CD4-positive, alpha-beta memory T cell (primary cell): ENCODE measurements around the gene ST8SIA2. TPM values are rescaled to one million over a fixed set of nuclear protein-coding genes. Genes with fewer than 3 reads are reported as not detected.

Experiments
- CTCF ChIA-PET: fragments of 350-600 bp; sonication (Branson Sonifier 250); formaldehyde crosslinking; loops from one replicate; lab custom pipeline; 2021; ENCODE audit warnings: inconsistent platforms; ENCODE audit not compliant: partially characterized antibody; lab: Charles Lee
- POLR2A ChIA-PET: fragments of 350-600 bp; sonication (Branson Sonifier 250); formaldehyde crosslinking; loops from one replicate; lab custom pipeline; 2021; ENCODE audit not compliant: partially characterized antibody; lab: Charles Lee
- DNase-seq, 5 donors: peaks; one replicate each; pipeline versions ENCODE4 v3.0.0 to v3.0.0-alpha.2; 2020 to 2022; ENCODE audit warnings: mixed read lengths in 1 of 5
- H3K27ac ChIP-seq: one replicate; pipeline ENCODE4 v1.7.0; 2013; ENCODE audit warnings: low read depth, low read length
- H3K27me3 ChIP-seq: 2 replicates; pipeline ENCODE4 v1.7.0; 2013; ENCODE audit warnings: mild to moderate bottlenecking, low read length, moderate library complexity; ENCODE audit not compliant: insufficient read depth
- H3K36me3 ChIP-seq: 2 replicates; pipeline ENCODE4 v1.7.0; 2013; ENCODE audit warnings: mild to moderate bottlenecking, low read length, moderate library complexity; ENCODE audit not compliant: insufficient read depth
- H3K4me1 ChIP-seq: 2 replicates; pipeline ENCODE4 v1.7.0; 2013; ENCODE audit warnings: mild to moderate bottlenecking, low read length, moderate library complexity; ENCODE audit not compliant: insufficient read depth
- H3K4me3 ChIP-seq, 2 donors: one replicate each; pipeline ENCODE4 v1.7.0; 2013; ENCODE audit warnings: low read length in 2 of 2, mild to moderate bottlenecking in 1 of 2
- H3K9me3 ChIP-seq, 2 donors: one replicate each; pipeline ENCODE4 v1.7.0; 2013; ENCODE audit warnings: low read length in 2 of 2, control low read depth in 1 of 2; ENCODE audit not compliant: control insufficient read depth in 1 of 2
- H3K27ac Mint-ChIP-seq, 7 donors: one replicate each; pipeline ENCODE4 v1.8.0; 2020 to 2021; ENCODE audit warnings: mixed read lengths in 7 of 7, mild to moderate bottlenecking in 6 of 7, inconsistent platforms in 3 of 7, moderate library complexity in 3 of 7
- H3K27me3 Mint-ChIP-seq, 2 donors: one replicate each; pipeline ENCODE4 v1.8.0; 2020 to 2021; ENCODE audit warnings: mixed read lengths in 2 of 2
- H3K36me3 Mint-ChIP-seq, 2 donors: one replicate each; pipeline ENCODE4 v1.8.0; 2020 to 2021; ENCODE audit warnings: mixed read lengths in 2 of 2, inconsistent platforms in 1 of 2, mild to moderate bottlenecking in 1 of 2
- H3K4me1 Mint-ChIP-seq, 4 donors: one replicate each; pipeline ENCODE4 v1.8.0; 2020 to 2021; ENCODE audit warnings: mixed read lengths in 4 of 4, mild to moderate bottlenecking in 1 of 4
- H3K4me3 Mint-ChIP-seq, 8 donors: one replicate each; pipeline ENCODE4 v1.8.0; 2020 to 2021; ENCODE audit warnings: mixed read lengths in 8 of 8, mild to moderate bottlenecking in 7 of 8, moderate library complexity in 6 of 8, inconsistent platforms in 3 of 8
- H3K9me3 Mint-ChIP-seq, 8 donors: one replicate each; pipeline ENCODE4 v1.8.0; 2020 to 2021; ENCODE audit warnings: mixed read lengths in 8 of 8, mild to moderate bottlenecking in 5 of 8, inconsistent platforms in 3 of 8, moderate library complexity in 1 of 8
- intact Hi-C: fragments of 100-400 bp; cut with micrococcal nuclease; formaldehyde crosslinking; loops from one replicate; pipeline ENCODE4 v1.15.1; 2023
- polyA plus RNA-seq, 2 donors: library from polyadenylated mRNA; unstranded; fragments of 300-500 nt; fragmentation: Illumina TruSeq; gene quantifications; one replicate each; pipeline ENCODE4 v1.2.3, GENCODE V29; 2021
- total RNA-seq, 2 experiments: library from RNA; stranded (reverse); gene quantifications; one replicate each; pipeline ENCODE4 v1.2.3, GENCODE V29; 2021

The ST8SIA2 gene
- total and polyA plus RNA-seq, 4 experiments from 2014 or later, result not detected

- intact Hi-C loops, result no loop called here
- Mint-ChIP-seq H3K27me3 (peaks cover 30 to 44% of the 10 kb centered on the region in 2 donors), H3K36me3 (no peaks in the 10 kb centered on the region), H3K4me3 (no peak overlapping the region), H3K9me3 (peaks cover 0 to 3% (median 0%) of the 10 kb centered on the region in 8 donors), H3K4me1 (peaks cover 0 to 2% (median 0%) of the 10 kb centered on the region in 4 donors), H3K27ac (no peak overlapping the region)
- Histone ChIP-seq H3K4me1 (no peaks in the 10 kb centered on the region), H3K36me3 (no peaks in the 10 kb centered on the region), H3K27me3 (peaks cover 6% of the 10 kb centered on the region), H3K27ac (no peak overlapping the region), H3K9me3 (no peaks in the 10 kb centered on the region), H3K4me3 (no peak overlapping the region)
- ChIA-PET POLR2A (interaction anchor here (1.0 kb wide), 1 partner anchor 288 kb away, joined by 3 read pairs; no protein-coding TSS in a partner anchor), CTCF (interaction anchor here (1.4 kb wide), 1 partner anchor 286 kb away, joined by 3 read pairs; no protein-coding TSS in a partner anchor)
- no peak for DNase-seq
Measured at GRCh38 chr15:92384381-92384780, 9.3 kb upstream of the ST8SIA2 start.

GRCh38 chr15:92385096-92385495 is 8.6 kb upstream of the ST8SIA2 start:
- CTCF ChIA-PET, result interaction anchor here (0.7 to 1.4 kb wide), 2 partner anchors 287 to 288 kb away, joined by 3 to 4 read pairs; no protein-coding TSS in a partner anchor
- Mint-ChIP-seq H3K4me1 (peaks cover 0 to 2% (median 0%) of the 10 kb centered on the region in 4 donors), H3K36me3 (no peaks in the 10 kb centered on the region), H3K4me3 (no peak overlapping the region), H3K9me3 (peaks cover 0 to 2% (median 0%) of the 10 kb centered on the region in 8 donors), H3K27ac (no peak overlapping the region), H3K27me3 (peaks cover 35 to 47% of the 10 kb centered on the region in 2 donors)
- H3K4me3 ChIP-seq, result no peak overlapping the region
- H3K36me3 ChIP-seq, result no peaks in the 10 kb centered on the region
- H3K27me3 ChIP-seq, result peaks cover 6% of the 10 kb centered on the region
- intact Hi-C loops, result no loop called here
- no peak for DNase-seq
- H3K4me1 ChIP-seq, result no peaks in the 10 kb centered on the region
- no peak overlapping the region for H3K27ac ChIP-seq
- no peaks in the 10 kb centered on the region for H3K9me3 ChIP-seq
- POLR2A ChIA-PET, result interaction anchor here (1.0 kb wide), 1 partner anchor 289 kb away, joined by 3 read pairs; no protein-coding TSS in a partner anchor

- POLR2A ChIA-PET, result no interaction called here
- Histone ChIP-seq H3K4me1 (no peaks in the 10 kb centered on the region), H3K27me3 (peaks cover 12% of the 10 kb centered on the region), H3K27ac (no peak overlapping the region), H3K9me3 (no peaks in the 10 kb centered on the region), H3K4me3 (no peak overlapping the region), H3K36me3 (no peaks in the 10 kb centered on the region)
- CTCF ChIA-PET, result no interaction called here
- H3K9me3 Mint-ChIP-seq, result peaks cover 0 to 6% (median 0%) of the 10 kb centered on the region in 8 donors
- intact Hi-C loops, result no loop called here
- peak overlapping the region in 1 of 8 donors; percentile 26 for H3K4me3 Mint-ChIP-seq
- no peak for DNase-seq
- peaks cover 0 to 7% (median 5%) of the 10 kb centered on the region in 4 donors for H3K4me1 Mint-ChIP-seq
- H3K36me3 Mint-ChIP-seq, result no peaks in the 10 kb centered on the region
- H3K27me3 Mint-ChIP-seq, result peaks cover 58 to 65% of the 10 kb centered on the region in 2 donors
- no peak overlapping the region for H3K27ac Mint-ChIP-seq
Measured at GRCh38 chr15:92391640-92392039, 2.0 kb upstream of the ST8SIA2 start.

GRCh38 chr15:92392462-92392861 is 1.2 kb upstream of the ST8SIA2 start:
- no peak overlapping the region for H3K4me3 ChIP-seq
- Mint-ChIP-seq H3K4me3 (no peak overlapping the region), H3K36me3 (no peaks in the 10 kb centered on the region), H3K9me3 (peaks cover 0 to 6% (median 0%) of the 10 kb centered on the region in 8 donors), H3K27ac (no peak overlapping the region), H3K27me3 (peaks cover 61 to 65% of the 10 kb centered on the region in 2 donors), H3K4me1 (peaks cover 0 to 7% (median 5%) of the 10 kb centered on the region in 4 donors)
- H3K4me1 ChIP-seq, result no peaks in the 10 kb centered on the region
- intact Hi-C loops, result no loop called here
- H3K27ac ChIP-seq, result no peak overlapping the region
- H3K27me3 ChIP-seq, result peaks cover 12% of the 10 kb centered on the region
- POLR2A ChIA-PET, result no interaction called here
- no peaks in the 10 kb centered on the region for H3K36me3 ChIP-seq
- CTCF ChIA-PET, result no interaction called here
- no peak for DNase-seq
- no peaks in the 10 kb centered on the region for H3K9me3 ChIP-seq

GRCh38 chr15:92393980-92394308 is 263 bp downstream of the ST8SIA2 start:
- no peak for DNase-seq
- no peak overlapping the region for H3K27ac ChIP-seq
- intact Hi-C loops, result no loop called here
- no peak overlapping the region for H3K27ac Mint-ChIP-seq
- H3K4me1 Mint-ChIP-seq, result peaks cover 0 to 7% (median 5%) of the 10 kb centered on the region in 4 donors
- H3K4me3 Mint-ChIP-seq, result peak overlapping the region in 1 of 8 donors; percentile 60
- no peak overlapping the region for H3K4me3 ChIP-seq
- ChIA-PET POLR2A (no interaction called here), CTCF (no interaction called here)
- H3K9me3 ChIP-seq, result no peaks in the 10 kb centered on the region
- no peaks in the 10 kb centered on the region for H3K4me1 ChIP-seq
- H3K9me3 Mint-ChIP-seq, result peaks cover 0 to 6% (median 0%) of the 10 kb centered on the region in 8 donors
- H3K36me3 Mint-ChIP-seq, result no peaks in the 10 kb centered on the region
- peaks cover 10% of the 10 kb centered on the region for H3K27me3 ChIP-seq
- no peaks in the 10 kb centered on the region for H3K36me3 ChIP-seq
- H3K27me3 Mint-ChIP-seq, result peaks cover 54 to 58% of the 10 kb centered on the region in 2 donors

GRCh38 chr15:92394309-92395097 is 822 bp downstream of the ST8SIA2 start:
- Mint-ChIP-seq H3K4me1 (peaks cover 0 to 7% (median 5%) of the 10 kb centered on the region in 4 donors), H3K9me3 (peaks cover 0 to 6% (median 0%) of the 10 kb centered on the region in 8 donors), H3K36me3 (no peaks in the 10 kb centered on the region), H3K27ac (no peak overlapping the region), H3K4me3 (peak overlapping the region in 1 of 8 donors; percentile 60), H3K27me3 (peaks cover 49 to 56% of the 10 kb centered on the region in 2 donors)
- intact Hi-C loops, result no loop called here
- ChIA-PET CTCF (no interaction called here), POLR2A (no interaction called here)
- no peak overlapping the region for H3K4me3 ChIP-seq
- H3K27me3 ChIP-seq, result peaks cover 6% of the 10 kb centered on the region
- no peak for DNase-seq
- no peaks in the 10 kb centered on the region for H3K9me3 ChIP-seq
- no peaks in the 10 kb centered on the region for H3K36me3 ChIP-seq
- H3K4me1 ChIP-seq, result no peaks in the 10 kb centered on the region
- H3K27ac ChIP-seq, result no peak overlapping the region

- Mint-ChIP-seq H3K9me3 (peaks cover 0 to 6% (median 0%) of the 10 kb centered on the region in 8 donors), H3K4me3 (peak overlapping the region in 3 of 8 donors; percentile 12 to 50 (median 31)), H3K36me3 (no peaks in the 10 kb centered on the region), H3K27me3 (peaks cover 43 to 51% of the 10 kb centered on the region in 2 donors), H3K4me1 (peaks cover 0 to 7% (median 5%) of the 10 kb centered on the region in 4 donors), H3K27ac (no peak overlapping the region)
- CTCF ChIA-PET, result no interaction called here
- intact Hi-C loops, result no loop called here
- H3K4me3 ChIP-seq, result no peak overlapping the region
- H3K27ac ChIP-seq, result no peak overlapping the region
- no peak for DNase-seq
- POLR2A ChIA-PET, result no interaction called here
- H3K9me3 ChIP-seq, result no peaks in the 10 kb centered on the region
- H3K27me3 ChIP-seq, result peaks cover 6% of the 10 kb centered on the region
- no peaks in the 10 kb centered on the region for H3K36me3 ChIP-seq
- H3K4me1 ChIP-seq, result no peaks in the 10 kb centered on the region
Measured at GRCh38 chr15:92395098-92395635, 1.5 kb downstream of the ST8SIA2 start.
